ENCODE data around the gene SMAD3.

SMAD3 gene

GRCh38 chr15:67091980-67092677 is 26.7 kb downstream of the SMAD3 start:
- no peak for TF ChIP-seq JUND (IDR thresholded peaks at IDR 0.05; ENCODE audit: low read depth)
- no peak for DNase-seq (ENCODE audit: low read depth in 1 of 2, low spot score in 1 of 2)
- in situ Hi-C loops (cut with HindIII; ENCODE audit: low pct_unique_long_range_greater_than_20kb, low sequenced_read_pairs): no loop called here

GRCh38 chr15:67092752-67093503 is 27.5 kb downstream of the SMAD3 start:
- no peak for DNase-seq (ENCODE audit: low read depth in 1 of 2, low spot score in 1 of 2)
- in situ Hi-C loops (cut with HindIII; ENCODE audit: low pct_unique_long_range_greater_than_20kb, low sequenced_read_pairs): no loop called here
- TF ChIP-seq JUND (IDR thresholded peaks at IDR 0.05; ENCODE audit: low read depth): no peak

- in situ Hi-C loops (cut with HindIII; ENCODE audit: low pct_unique_long_range_greater_than_20kb, low sequenced_read_pairs): no loop called here
- DNase-seq (ENCODE audit: low read depth in 1 of 2, low spot score in 1 of 2): no peak
- no peak for TF ChIP-seq JUND (IDR thresholded peaks at IDR 0.05; ENCODE audit: low read depth)
Observed at GRCh38 chr15:67093504-67093862, 28.1 kb downstream of the SMAD3 start.

- in situ Hi-C loops (cut with HindIII; ENCODE audit: low pct_unique_long_range_greater_than_20kb, low sequenced_read_pairs): no loop called here
- no peak for DNase-seq (ENCODE audit: low read depth in 1 of 2, low spot score in 1 of 2)
- TF ChIP-seq JUND (IDR thresholded peaks at IDR 0.05; ENCODE audit: low read depth): no peak
Observed at GRCh38 chr15:67094001-67094826, 28.8 kb downstream of the SMAD3 start.

- in situ Hi-C loops (cut with HindIII; ENCODE audit: low pct_unique_long_range_greater_than_20kb, low sequenced_read_pairs): no loop called here
- no peak for TF ChIP-seq JUND (IDR thresholded peaks at IDR 0.05; ENCODE audit: low read depth)
- DNase-seq (ENCODE audit: low read depth in 1 of 2, low spot score in 1 of 2): no peak
Observed at GRCh38 chr15:67095912-67096311, 30.5 kb downstream of the SMAD3 start.

GRCh38 chr15:67096546-67097294 is 31.3 kb downstream of the SMAD3 start:
- TF ChIP-seq JUND (IDR thresholded peaks at IDR 0.05; ENCODE audit: low read depth): no peak
- no peak for DNase-seq (ENCODE audit: low read depth in 1 of 2, low spot score in 1 of 2)
- in situ Hi-C loops (cut with HindIII; ENCODE audit: low pct_unique_long_range_greater_than_20kb, low sequenced_read_pairs): no loop called here

- TF ChIP-seq JUND (IDR thresholded peaks at IDR 0.05; ENCODE audit: low read depth): no peak
- in situ Hi-C loops (cut with HindIII; ENCODE audit: low pct_unique_long_range_greater_than_20kb, low sequenced_read_pairs): no loop called here
- no peak for DNase-seq (ENCODE audit: low read depth in 1 of 2, low spot score in 1 of 2)
Observed at GRCh38 chr15:67097424-67097823, 32.0 kb downstream of the SMAD3 start.

- in situ Hi-C loops (cut with HindIII; ENCODE audit: low pct_unique_long_range_greater_than_20kb, low sequenced_read_pairs): no loop called here
- DNase-seq (ENCODE audit: low read depth in 1 of 2, low spot score in 1 of 2): no peak
- TF ChIP-seq JUND (IDR thresholded peaks at IDR 0.05; ENCODE audit: low read depth): no peak
Observed at GRCh38 chr15:67097930-67098740, 32.7 kb downstream of the SMAD3 start.

- in situ Hi-C loops (cut with HindIII; ENCODE audit: low pct_unique_long_range_greater_than_20kb, low sequenced_read_pairs): no loop called here
- no peak for TF ChIP-seq JUND (IDR thresholded peaks at IDR 0.05; ENCODE audit: low read depth)
- no peak for DNase-seq (ENCODE audit: low read depth in 1 of 2, low spot score in 1 of 2)
Observed at GRCh38 chr15:67098768-67099282, 33.4 kb downstream of the SMAD3 start.

GRCh38 chr15:67100124-67100791 is 34.9 kb downstream of the SMAD3 start:
- in situ Hi-C loops (cut with HindIII; ENCODE audit: low pct_unique_long_range_greater_than_20kb, low sequenced_read_pairs): no loop called here

More at GRCh38 chr15:67100124-67100791, 34.9 kb downstream of the SMAD3 start:
- DNase-seq (ENCODE audit: low read depth in 1 of 2, low spot score in 1 of 2): no peak
- TF ChIP-seq JUND (IDR thresholded peaks at IDR 0.05; ENCODE audit: low read depth): no peak
